HG02885 (cell line): ENCODE data around the gene KIF2C.
"Not testable (repeated sequence)": the region's sequence is repeated elsewhere in the genome, so short reads cannot be mapped to it uniquely, and the experiment has no call there.

Source experiments
- ATAC-seq: cut with Tn5 transposase; IDR thresholded peaks from one replicate; pipeline ENCODE4 v1.9.1; 2021; ENCODE audit warnings: mild to moderate bottlenecking; ENCODE audit not compliant: unreplicated experiment, poor library complexity

Gene KIF2C

DNA sequence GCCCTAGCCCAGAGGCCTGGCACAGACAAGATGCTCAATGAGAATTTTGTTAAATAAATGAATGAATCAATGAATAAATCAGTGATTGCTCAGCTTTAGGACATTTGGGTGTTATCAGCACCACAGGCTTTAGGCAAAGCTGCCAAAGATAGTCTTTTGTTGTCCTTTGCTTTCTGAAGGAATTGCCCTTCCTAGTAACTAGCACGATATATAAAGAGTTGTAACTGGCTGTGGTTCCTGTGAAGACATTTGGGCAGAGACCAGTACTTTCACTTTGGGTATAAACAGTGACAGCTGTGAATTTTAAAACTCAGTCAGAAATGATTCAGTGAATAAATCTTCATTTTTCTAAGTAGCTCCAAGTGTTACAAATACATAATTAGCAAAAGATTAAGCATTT is 22.0 kb upstream of the KIF2C start:
- ATAC-seq = no peak

DNA sequence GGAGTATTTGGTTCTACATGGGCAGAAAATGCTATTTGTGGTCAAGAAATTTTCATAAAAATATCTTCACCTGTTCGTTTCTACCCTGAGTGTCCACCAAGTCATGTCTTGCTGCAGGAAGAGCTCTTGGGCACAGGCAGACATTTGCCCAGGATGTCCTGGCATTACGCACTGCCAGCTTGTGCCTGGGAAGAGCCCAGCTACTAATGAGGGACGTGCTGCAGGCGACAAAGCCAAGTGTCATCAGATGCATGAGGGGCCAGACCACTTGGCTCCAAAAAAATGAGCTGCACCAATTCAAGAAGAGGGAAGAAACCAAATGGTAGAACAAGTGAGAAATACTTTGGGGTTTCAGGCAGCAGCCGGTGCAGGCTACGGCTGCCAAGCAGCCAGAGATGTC is 21.5 kb upstream of the KIF2C start:
- ATAC-seq = no peak

DNA sequence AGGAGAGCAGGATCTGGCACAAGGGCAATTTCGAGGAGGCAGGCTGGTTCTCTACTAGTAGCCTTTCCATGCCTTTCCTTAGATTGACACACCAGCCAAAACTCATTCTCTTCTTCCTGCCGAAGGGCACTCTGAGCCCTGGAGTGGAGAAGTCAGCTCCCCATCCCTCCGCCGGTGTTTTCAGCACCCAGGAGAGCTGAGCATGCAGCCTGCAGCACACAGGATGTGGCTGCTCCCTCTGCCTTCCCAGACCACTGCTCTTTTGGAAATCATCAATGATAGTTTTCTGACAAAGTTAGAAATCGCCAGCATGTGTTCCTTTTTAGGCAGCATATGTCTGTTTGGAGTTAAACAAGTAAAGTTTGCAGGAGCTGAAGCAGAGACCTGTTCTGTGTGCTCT is 20.3 kb upstream of the KIF2C start:
- ATAC-seq = no peak

DNA sequence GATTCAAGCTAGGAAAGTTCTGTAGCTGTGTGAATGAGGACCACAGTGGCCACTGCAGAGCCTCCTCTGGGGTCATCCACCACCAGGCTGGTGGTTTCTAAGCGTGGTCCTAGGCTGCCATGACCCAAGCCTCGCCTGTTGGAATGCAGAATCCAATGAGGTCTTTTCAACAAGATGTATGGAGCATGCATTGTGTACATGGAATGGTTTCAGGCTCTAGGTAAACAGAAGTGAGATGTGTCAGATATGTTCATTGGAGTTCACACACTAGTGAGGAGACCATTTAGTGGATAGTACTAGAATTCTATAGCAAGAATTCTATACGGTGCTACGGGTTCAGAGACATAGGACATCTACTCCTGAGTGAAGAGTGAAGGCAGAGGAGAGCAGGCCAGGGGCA is 19.4 kb upstream of the KIF2C start:
- ATAC-seq = no peak

DNA sequence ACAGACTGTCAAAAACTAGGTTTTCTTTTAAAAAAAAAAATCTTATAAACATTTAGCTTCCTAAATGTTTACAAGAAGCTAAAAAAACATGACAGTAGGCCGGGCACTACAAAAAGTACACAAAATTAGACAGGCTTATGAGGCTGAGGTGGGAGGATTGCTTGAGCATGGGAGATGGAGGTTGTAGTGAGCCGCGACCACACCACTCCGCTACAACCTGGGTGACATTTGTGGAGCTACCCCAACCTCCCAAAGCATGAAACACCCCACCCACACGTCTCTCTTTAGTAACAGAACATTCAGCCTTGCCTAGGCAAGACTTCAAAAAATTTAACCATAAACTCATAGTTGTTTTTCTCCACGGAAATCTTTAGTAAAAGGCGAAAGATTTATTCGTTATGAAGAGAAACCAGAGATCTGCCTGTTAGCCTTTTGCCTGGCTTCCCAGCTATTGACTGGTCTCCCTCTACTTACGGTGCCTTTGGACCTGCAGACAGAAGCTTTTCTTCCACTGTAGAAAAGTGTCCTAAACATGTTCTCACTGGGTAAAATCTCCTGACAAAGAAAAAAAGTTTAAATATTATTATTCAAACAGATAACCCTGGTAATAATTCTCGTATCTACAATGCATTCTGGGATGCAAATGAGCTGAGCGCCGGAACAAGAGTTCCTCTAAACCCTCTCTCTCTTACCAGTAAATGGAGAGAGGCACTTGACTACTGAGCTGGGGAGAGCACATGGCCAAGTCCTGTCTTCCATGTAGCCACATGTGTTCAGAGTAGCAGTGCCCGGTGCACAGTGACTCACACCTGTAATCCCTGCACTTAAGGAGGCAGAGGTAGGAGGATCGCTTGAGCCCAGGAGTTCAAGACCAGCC is 17.9 kb upstream of the KIF2C start:
- ATAC-seq = peak; percentile 68

DNA sequence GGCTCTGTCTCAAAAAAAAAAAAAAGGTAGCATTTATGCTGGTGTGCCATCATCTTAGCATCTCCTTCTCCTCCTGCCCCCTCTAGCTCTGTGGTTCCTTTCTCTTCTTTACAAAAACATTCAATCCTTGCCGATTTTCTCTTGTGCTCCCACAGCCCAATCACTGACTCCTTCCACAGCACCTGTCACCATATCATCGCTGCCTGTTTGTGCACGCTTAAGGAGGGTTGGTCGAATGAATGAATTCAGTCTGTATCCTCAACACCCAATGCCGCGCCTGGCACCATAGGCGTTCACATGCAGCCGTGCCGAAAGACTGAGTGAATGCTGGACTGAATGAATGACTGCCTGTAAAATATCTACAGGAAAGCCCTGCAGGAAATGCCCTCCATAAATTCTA is 16.6 kb upstream of the KIF2C start:
- no peak for ATAC-seq

DNA sequence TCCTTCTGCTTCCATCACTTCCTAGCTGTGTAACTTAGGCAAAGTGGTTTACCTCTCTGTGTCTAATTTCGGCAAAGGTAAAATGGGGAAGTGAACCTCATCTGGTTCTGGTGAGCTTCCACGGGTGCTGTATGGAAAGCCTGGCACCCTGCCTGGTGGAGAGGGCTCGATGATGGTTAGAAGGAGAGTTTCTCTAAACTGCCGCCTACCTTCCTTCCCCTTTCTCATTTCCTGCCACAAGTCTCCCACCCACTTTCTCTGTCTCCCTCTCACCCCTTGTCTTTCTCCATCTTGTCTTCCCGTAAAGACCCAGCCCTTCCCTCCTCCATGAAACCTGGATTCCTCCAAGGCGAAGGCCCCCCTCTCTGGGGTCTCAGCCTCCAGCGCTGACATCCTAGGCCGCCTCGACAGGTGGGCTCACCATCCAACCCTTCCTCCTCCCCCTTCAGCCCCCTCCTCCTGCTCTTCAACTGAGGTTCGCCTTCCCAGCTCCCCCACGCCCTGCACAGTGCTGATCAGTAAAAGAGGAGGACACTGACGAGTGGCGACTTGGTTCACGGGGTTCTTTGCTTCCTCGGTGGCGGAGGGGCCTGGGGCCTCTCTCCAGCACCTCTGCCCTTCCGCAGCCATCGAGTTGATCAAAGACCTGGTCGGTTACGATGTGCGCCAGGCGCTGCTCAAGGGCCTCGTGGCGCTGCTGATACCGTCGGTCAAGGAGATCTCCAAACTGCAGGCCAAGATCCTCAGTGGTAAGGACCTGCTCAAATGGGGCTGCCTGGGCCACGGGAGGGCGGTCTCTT is 15.9 kb upstream of the KIF2C start:
- ATAC-seq = no peak

DNA sequence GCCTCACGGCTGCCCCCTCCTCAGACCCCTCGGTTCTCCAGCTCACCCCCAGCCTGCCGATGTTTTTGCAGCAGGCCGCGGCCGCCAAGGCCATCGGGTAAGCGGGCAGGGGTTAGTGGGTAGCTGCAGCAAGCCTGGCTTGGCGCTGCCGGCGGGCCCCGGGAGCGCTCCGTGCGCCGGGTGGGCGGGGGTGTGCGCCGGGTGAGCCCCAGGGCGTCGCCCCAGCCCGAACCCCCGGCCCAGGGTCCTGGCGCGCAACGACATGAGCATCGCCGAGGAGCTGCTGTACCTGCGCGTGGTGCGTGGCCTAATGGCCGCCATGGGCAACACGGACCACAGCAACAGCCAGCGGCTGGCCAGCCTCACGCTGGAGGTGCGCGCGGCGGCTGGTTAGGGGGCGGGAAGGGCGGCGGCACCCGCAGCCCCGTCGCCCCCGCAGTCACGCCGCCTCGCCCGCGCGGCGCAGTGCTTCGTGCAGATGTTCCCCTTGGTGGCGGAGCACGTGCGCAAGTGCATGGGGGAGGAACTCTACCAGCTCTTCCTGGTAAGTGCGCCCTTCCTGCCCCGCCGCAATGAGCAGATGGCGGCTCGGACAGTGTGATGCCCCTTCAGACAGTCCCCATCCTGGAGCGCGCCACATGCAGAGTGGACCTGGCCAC is 15.2 kb upstream of the KIF2C start:
- ATAC-seq = no peak

DNA sequence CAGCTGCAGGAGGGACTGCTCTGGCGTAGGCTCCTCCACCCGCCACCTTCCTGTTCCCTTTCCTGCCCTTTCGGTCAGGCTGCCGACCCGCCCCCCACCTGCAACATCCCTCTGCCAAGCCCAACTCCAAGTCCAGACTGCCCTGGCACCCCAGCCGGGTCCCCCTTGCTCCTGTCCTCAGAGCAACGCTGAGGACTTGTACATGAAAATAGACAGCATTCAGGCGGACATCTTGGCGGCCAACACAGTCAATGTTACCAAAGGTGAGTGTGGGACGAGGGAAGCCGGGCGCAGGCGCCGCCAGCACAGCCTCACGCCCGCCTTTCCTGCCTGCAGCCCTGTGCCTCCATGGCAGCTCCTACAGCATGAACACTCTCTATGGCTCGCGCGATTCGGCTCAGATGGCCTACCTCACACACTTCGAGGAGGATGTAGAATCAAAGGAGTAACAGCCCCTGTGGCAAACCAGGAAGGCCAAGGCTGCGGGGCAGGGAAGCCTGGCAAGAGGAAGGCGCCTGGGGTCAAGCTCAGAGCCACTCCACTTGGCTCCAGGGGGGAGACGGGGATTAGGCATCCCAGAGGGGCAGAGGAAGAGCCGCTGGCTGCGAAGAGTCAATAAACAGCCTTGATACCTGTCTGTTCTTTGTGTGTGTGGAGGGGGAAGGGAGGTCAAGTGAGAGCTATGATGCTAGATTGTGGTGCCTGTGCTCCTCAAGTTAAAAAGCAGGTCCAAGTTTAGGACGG is 14.5 kb upstream of the KIF2C start:
- no peak for ATAC-seq

DNA sequence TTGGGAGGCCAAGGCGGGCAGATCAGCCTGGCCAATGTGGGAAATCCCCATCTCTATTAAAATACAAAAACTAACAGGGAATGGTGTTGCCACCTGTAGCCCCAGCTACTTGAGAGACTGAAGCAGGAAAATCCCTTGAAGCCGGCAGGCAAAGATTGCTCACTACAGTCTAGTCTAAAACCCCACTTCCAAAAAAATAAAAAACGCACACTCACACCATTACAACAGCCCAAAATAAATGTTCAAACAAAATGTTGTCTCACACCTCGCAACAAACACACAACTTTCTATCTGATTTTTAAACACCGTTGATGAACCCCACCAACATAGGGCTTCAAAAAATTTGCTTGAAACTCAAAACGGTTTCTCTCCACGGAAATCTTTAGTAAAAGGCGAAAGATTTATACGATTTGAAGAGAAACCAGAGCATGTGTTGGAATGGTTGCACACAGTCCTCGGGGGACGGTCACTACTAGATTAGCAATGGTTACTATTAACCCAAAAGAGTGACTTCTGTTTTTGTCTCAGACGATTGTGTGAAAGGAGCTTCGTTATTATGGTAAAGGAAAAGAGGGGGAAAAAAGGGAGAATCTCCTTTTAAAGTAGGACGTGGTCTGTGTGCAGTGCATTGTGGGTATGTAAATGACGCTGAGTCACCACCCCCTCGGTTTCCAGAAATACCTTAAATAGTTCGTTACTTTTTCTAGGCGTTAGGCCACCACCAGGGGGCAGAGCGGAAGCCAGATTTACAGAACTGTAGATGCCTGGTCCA is 8.7 kb upstream of the KIF2C start, which contains the start of gene RNU5D-1:
Gene RNU5D-1, minus strand, starts transcription at position 430 of the 772 bp plus-strand sequence.
- ATAC-seq = peak; percentile 60

DNA sequence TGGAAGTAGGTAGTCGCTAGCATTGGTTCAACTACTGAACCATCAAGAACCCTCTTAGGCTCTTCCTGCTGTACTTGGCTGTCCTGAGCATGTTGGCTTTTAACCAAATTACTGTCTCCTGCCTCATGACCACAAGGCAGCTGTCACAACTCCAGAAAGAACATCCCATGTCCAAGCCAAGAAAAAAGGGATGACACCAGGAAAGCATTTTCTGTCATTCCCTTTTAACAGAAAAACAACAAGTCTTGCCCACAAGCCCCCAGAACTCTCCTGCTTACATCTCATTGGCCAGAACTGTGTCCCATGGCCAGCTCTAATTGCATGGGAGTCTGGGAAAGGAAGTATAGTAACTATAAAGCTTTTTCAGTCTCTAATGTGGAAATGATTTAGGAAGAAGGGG is 6.3 kb upstream of the KIF2C start:
- no peak for ATAC-seq

DNA sequence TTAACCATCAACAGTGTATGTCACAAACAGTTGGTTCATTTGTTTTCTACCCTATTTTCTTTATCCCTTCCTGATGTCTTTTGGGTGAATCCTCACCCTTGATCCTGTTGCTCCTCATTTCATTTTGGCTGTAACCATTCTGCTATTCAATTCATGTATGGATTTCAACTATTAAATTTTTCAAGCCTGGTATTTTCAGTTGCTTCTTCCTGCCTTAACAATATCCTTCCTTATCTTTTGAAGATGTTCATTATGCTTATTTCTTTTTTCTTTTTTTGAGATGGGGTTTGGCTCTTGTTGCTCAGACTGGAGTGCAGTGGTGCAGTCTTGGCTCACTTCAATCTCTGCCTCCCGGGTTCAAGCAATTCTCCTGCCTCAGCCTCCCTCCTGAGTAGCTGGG is 5.9 kb upstream of the KIF2C start:
- no peak for ATAC-seq

DNA sequence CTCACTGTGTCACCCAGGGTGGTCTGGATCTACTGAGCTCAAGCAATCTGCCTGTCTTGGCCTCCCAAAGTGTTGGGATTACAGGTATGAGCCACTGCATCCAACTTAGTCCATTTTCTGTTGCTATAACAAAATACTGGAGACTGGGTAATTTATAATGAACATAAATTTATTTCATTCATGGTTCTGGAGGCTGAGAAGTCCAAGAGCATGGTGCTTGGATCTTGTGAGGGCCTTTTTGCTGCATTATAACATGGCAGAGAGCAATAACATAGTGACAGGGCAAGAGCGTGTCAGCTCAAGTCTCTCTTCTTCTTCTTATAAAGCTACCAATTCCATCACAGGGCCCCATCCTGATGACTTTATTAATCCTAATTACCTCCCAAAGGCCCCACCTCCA is 3.6 kb upstream of the KIF2C start:
- ATAC-seq = no peak

DNA sequence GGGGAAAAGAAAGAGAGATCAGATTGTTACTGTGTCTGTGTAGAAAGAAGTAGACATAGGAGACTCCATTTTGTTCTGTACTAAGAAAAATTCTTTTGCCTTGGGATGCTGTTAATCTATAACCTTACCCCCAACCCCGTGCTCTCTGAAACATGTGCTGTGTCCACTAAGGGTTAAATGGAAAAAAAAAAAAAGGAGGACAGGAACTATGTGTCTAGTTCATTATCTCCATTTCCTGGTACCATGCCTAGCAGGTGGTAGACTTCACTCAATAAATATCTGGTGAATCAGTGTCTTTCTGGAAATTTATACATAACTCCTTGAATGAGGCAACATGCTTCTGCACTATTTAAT is 707 bp upstream of the KIF2C start:
- ATAC-seq = not testable (repeated sequence)

DNA sequence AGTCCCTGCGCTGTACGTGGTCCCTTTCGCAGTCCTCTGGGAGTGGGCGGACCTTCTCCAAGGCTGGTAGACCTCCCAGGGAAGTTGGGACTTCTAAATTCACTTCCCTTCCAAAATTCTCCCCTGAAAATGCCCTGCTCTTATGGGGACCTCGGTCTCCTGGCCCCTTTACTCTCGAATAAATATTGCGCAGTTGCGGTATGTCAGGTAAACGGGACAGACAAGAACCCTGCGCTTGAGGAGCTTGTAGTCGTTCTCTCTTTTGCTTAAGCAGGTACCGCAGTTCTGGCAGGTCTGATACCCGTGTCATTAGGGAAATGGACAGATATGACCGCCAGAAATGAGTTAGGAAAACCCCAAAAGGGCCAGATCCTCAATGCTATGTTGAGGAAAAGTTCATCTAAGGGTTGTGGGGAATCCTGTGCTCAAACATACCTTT is 561 bp downstream of the KIF2C start:
- ATAC-seq = peak; percentile 17

DNA sequence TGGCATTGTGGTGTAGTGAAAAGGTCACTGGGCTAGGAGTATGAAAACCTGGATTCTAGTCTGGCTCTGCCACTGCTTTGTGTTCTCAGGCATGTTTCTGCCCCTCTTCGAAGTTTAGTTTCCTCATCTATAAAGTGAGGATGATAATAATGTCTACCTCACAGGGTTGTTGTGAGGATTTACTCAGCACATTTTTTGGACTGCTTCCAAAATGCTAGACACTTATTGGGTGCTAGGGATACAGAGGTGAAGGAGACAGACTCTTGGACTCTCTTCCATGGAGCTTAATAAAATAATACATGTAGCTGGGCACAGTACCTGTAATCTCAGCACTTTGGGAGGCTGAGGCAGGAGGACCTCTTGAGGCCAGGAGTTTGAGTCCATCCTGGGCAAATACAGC is 3.6 kb downstream of the KIF2C start:
- ATAC-seq = no peak

DNA sequence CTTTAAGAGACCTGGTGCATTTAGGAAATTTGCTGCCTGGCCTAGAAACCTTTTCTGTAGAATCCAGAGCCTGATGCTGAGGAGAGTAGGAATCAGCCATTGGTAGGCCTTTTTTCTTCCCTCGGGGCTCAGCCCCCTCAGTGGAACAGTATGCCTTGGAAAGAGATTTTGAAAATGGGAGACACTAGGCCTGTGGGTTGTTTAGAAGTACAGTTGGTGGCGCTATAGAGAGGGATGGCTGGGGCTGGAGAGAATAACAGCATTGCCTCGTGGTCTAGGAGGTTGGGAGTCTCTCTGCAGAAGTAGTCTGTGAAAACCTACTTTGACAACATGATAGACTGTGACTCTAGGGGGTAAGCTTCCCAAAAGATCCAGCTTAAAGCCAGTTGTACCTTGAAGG is 8.2 kb downstream of the KIF2C start:
- no peak for ATAC-seq

DNA sequence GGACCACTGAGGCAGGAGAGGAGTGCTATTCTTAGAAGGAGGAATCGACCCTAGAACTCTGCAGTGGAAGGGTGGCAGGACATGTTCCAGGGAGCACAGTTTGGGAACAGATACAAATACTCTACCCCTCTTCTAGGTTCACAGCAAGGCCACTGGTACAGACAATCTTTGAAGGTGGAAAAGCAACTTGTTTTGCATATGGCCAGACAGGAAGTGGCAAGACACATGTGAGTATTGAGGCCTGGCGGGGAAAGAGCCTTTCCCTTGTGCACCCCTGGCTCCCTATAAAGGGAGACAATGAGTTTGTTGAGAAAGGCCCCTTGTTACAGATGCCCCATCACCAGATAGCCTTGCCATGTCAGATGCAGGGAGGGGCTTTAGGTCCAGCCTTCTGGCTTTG is 17.8 kb downstream of the KIF2C start:
- ATAC-seq = no peak

DNA sequence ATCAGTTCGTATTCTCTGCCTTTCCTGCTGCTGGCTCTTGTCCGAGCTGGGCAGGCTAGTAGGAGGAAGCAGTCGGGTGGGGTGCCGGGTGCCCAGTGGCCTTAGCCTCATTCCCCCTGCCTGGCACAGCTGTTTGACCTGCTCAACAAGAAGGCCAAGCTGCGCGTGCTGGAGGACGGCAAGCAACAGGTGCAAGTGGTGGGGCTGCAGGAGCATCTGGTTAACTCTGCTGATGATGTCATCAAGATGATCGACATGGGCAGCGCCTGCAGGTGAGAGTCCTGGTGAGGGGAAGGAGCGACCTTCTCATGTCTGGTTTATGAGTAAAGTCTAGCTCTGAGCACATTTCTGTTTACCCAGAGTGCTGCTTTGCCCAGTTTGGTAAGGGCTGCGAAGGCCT is 19.4 kb downstream of the KIF2C start:
- no peak for ATAC-seq

DNA sequence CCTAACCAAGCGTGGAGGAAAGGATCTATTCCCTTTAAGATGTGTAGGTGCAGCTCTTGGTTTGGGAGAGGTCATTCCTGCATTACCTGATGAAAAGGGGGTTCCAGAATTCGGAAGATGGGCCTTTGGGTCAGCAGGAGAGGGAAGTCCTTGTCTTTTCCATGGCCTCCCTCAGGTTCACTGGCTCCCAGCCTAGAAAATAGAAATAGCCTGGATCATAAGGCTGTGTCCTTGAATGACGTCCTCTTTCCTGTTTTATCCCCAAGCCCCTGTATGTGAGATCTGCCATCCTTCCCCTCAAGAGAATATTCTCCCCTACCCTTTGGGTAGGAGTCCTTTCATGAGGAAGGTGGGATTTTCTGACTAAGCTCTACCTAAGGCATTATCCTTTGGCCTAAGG is 21.2 kb downstream of the KIF2C start:
- ATAC-seq = no peak
